ENCODE measurements around the gene BPTF.

GRCh38 chr17:67920212-67920611, 94.9 kb downstream of the BPTF start:
- TF ChIP-seq POLR2A (IDR thresholded peaks at IDR 0.05; ENCODE audit: control extremely low read depth in 1 of 2, low read depth in 2 of 2, low read length in 2 of 2) (no peak), TBP (IDR thresholded peaks at IDR 0.05; ENCODE audit: low read depth, low read length) (no peak), SP4 (IDR thresholded peaks at IDR 0.05; ENCODE audit: low read length) (no peak)
- TF ChIP-seq, protein P1, sequence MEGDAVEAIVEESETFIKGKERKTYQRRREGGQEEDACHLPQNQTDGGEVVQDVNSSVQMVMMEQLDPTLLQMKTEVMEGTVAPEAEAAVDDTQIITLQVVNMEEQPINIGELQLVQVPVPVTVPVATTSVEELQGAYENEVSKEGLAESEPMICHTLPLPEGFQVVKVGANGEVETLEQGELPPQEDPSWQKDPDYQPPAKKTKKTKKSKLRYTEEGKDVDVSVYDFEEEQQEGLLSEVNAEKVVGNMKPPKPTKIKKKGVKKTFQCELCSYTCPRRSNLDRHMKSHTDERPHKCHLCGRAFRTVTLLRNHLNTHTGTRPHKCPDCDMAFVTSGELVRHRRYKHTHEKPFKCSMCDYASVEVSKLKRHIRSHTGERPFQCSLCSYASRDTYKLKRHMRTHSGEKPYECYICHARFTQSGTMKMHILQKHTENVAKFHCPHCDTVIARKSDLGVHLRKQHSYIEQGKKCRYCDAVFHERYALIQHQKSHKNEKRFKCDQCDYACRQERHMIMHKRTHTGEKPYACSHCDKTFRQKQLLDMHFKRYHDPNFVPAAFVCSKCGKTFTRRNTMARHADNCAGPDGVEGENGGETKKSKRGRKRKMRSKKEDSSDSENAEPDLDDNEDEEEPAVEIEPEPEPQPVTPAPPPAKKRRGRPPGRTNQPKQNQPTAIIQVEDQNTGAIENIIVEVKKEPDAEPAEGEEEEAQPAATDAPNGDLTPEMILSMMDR (IDR thresholded peaks at IDR 0.05; ENCODE audit: control extremely low read depth in 1 of 3, insufficient read depth in 1 of 3, low read depth in 1 of 3, low read length in 3 of 3), result no peak
- TF ChIP-seq, protein P2, sequence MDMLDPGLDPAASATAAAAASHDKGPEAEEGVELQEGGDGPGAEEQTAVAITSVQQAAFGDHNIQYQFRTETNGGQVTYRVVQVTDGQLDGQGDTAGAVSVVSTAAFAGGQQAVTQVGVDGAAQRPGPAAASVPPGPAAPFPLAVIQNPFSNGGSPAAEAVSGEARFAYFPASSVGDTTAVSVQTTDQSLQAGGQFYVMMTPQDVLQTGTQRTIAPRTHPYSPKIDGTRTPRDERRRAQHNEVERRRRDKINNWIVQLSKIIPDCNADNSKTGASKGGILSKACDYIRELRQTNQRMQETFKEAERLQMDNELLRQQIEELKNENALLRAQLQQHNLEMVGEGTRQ (IDR thresholded peaks at IDR 0.05; ENCODE audit: low read length), result no peak
